Adipocyte (in vitro differentiated cells): ENCODE data around the gene SLC7A6OS.

Source experiments
- DNase-seq: peaks from one replicate; pipeline ENCODE4 v3.0.0-alpha.2; 2015; ENCODE audit warnings: low read depth
- H3K27me3 ChIP-seq: replicated peaks from 2 replicates; pipeline ENCODE4 v1.7.0; 2013; ENCODE audit warnings: mild to moderate bottlenecking, low read length, moderate library complexity; ENCODE audit not compliant: control insufficient read depth, insufficient read depth
- H3K36me3 ChIP-seq: 2 replicates; pipeline ENCODE4 v1.7.0; 2013; ENCODE audit warnings: low read length, mild to moderate bottlenecking, moderate library complexity; ENCODE audit not compliant: control insufficient read depth, insufficient read depth, severe bottlenecking
- H3K4me1 ChIP-seq: 2 replicates; pipeline ENCODE4 v1.7.0; 2013; ENCODE audit warnings: mild to moderate bottlenecking, low read length, moderate library complexity; ENCODE audit not compliant: control insufficient read depth, insufficient read depth
- H3K4me3 ChIP-seq: 2 replicates; pipeline ENCODE4 v1.7.0; 2013; ENCODE audit warnings: mild to moderate bottlenecking, low read length, moderate library complexity
- H3K9ac ChIP-seq: 2 replicates; pipeline ENCODE4 v1.7.0; 2013; ENCODE audit warnings: mild to moderate bottlenecking, low read length, moderate library complexity
- H3K9me3 ChIP-seq: 2 replicates; pipeline ENCODE4 v1.7.0; 2013; ENCODE audit warnings: mild to moderate bottlenecking, low read length, moderate library complexity; ENCODE audit not compliant: control insufficient read depth

Gene SLC7A6OS

DNA sequence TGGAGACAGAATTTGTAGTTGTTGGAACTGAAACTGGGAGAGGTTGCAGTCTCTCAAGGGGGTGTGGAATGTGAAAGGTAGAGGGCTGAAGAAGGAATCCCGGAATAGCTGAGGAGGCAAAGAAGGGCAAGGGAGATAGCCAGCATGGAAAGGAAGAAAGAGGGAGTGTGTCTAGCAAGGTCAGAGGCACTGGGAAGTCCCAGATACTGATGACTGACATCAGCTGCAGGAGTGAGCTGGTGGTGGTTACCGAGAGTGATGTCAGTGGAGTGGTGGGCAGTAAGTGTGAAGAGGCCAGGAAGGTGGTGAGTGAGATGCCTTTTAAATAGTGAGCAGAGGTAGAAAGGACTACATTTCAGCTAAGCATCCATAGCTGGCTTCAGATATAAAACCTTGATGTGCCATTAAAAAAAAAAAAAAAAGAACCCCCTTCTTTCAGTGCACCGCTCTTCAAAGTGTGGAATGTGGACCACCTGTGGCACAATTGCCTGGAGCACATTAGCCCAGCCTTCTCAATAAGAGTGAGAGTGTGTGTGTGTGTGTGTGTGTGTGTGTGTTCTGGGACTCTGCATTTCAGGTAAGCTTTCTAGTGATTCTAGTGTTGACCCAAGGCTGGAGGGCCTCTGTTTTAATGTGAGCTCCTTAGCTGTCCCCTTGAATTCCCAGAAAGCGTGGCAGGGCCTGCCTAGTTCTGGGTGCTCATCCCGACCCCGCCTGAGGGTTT, 8.6 kb upstream of the SLC7A6OS start:
- Histone ChIP-seq H3K4me3 (no peak overlapping the region), H3K36me3 (peaks cover 73% of the 10 kb centered on the region)
- no peak for DNase-seq

DNA sequence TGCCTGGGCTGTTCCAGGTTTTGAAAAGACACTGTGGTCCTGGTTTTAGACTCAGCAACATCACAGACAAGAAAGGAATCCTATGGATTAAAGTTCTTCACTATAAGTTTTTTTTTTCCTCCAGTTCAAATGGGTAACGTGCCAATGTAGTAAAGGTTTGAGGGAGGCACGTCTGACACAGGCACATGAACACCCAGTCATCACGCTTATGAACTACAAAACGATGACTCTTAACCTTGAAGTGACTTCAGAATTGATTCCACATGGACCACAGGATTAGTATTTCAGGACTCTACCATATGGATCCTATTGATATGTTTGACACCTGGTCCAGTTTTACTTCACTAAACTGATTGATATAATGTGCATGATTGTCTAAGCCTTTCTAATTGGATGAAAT, 2.4 kb upstream of the SLC7A6OS start:
- DNase-seq, result no peak
- H3K36me3 ChIP-seq, result peaks cover 26% of the 10 kb centered on the region

More for the DNA sequence above, 8.6 kb upstream of the SLC7A6OS start:
- Histone ChIP-seq H3K27me3 (no peaks in the 10 kb centered on the region), H3K4me1 (no peaks in the 10 kb centered on the region), H3K9me3 (no peaks in the 10 kb centered on the region), H3K9ac (no peak overlapping the region)

GRCh38 chr16:68310437-68310773, 341 bp downstream of the SLC7A6OS start:
- Histone ChIP-seq H3K4me3 (peak overlapping the region; percentile 94), H3K36me3 (peaks cover 19% of the 10 kb centered on the region), H3K4me1 (peaks cover 15% of the 10 kb centered on the region), H3K9ac (peak overlapping the region; percentile 94), H3K27me3 (no peaks in the 10 kb centered on the region), H3K9me3 (no peaks in the 10 kb centered on the region)
- peak; percentile 69 for DNase-seq

More for the DNA sequence above, 2.4 kb upstream of the SLC7A6OS start:
- Histone ChIP-seq H3K4me3 (no peak overlapping the region), H3K9ac (no peak overlapping the region), H3K4me1 (peaks cover 15% of the 10 kb centered on the region), H3K9me3 (no peaks in the 10 kb centered on the region), H3K27me3 (no peaks in the 10 kb centered on the region)

DNA sequence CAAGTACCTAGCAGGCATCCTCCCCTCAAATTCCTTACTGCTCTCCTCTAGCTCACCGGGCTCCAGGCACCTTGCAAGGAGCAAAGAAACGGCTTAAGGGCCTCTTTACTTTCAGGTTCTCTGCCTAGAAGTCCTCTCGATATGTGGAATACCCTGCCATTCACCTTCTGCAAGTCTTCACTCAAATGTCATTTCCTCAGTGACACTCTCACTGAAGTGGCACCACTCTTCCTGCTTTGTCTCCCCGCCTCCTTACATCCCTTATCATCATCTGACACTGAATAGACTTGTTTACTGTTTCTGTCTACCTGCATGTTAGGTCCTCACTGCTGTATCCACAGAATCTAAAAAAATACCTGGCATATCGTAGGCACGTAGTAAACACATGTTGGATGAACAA, 947 bp downstream of the SLC7A6OS start:
- no peak for DNase-seq

DNA sequence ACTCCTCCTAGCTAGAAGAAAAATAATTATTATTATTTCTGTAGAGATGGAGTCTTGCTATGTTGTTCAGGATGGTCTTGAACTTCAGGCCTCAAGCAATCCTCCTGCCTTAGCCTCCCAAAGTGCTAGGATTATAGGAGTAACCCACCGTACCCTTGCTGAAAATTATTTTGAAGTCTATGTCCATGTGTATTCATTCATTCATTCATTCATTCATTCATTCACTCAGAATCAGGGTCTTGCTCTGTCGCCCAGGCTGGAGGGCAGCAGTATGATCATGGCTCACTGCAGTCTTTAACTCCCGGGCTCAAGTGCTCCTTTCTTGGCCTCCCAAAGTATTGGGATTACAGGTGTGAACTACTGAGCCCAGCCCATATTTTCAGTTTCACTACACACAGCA, 4.1 kb downstream of the SLC7A6OS start:
- H3K9me3 ChIP-seq, result no peaks in the 10 kb centered on the region
- H3K9ac ChIP-seq, result no peak overlapping the region

More for the DNA sequence above, 947 bp downstream of the SLC7A6OS start:
- no peaks in the 10 kb centered on the region for H3K9me3 ChIP-seq
- peak overlapping the region; percentile 94 for H3K9ac ChIP-seq
- H3K27me3 ChIP-seq, result no peaks in the 10 kb centered on the region
- H3K4me3 ChIP-seq, result peak overlapping the region; percentile 94
- peaks cover 20% of the 10 kb centered on the region for H3K36me3 ChIP-seq
- peaks cover 15% of the 10 kb centered on the region for H3K4me1 ChIP-seq

DNA sequence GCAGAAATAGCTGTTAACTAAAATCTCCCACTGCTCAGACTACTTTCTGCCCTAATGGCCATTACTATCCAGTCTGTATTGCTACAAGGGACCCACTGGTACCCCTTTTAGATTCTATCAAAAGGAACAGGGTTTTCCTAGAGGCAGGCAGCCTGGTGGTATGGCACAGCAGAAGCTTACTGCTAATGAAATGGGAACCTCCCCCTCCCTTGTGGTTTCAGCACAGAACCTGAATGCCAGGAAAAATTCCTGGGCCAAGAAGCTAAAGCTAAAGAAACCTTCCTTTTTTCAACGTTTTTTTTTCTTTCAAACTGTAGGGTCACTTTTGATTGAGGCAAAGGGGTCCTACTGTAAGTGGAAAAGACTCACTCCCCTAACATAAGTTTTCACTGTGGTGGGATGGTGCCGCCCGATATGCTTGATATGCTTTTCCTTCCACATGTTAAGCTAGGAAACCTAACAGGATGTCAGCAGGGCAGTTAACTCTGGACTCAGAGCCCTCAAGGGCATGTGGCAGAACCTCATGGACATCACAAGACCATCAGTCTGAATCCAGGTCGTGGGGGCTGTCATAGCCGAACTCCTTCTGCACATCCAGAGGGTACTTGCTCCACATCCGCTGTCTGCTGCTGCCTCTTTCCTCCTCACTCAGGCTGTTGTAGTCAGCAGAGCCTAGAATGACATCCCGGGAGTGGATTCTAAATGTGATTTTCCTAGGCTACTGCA, 9.8 kb downstream of the SLC7A6OS start:
- Histone ChIP-seq H3K9ac (peak overlapping the region; percentile 41), H3K27me3 (no peaks in the 10 kb centered on the region), H3K4me3 (no peak overlapping the region), H3K9me3 (no peaks in the 10 kb centered on the region), H3K36me3 (peaks cover 84% of the 10 kb centered on the region), H3K4me1 (peaks cover 52% of the 10 kb centered on the region)
- peak; percentile 27 for DNase-seq

More for the DNA sequence above, 4.1 kb downstream of the SLC7A6OS start:
- DNase-seq, result no peak
- no peak overlapping the region for H3K4me3 ChIP-seq
- no peaks in the 10 kb centered on the region for H3K27me3 ChIP-seq
- peaks cover 42% of the 10 kb centered on the region for H3K36me3 ChIP-seq
- H3K4me1 ChIP-seq, result peaks cover 13% of the 10 kb centered on the region

GRCh38 chr16:68299571-68300453, 10.9 kb downstream of the SLC7A6OS start:
- Histone ChIP-seq H3K36me3 (peaks cover 89% of the 10 kb centered on the region), H3K27me3 (no peaks in the 10 kb centered on the region), H3K9ac (peak overlapping the region; percentile 41), H3K4me3 (no peak overlapping the region), H3K9me3 (no peaks in the 10 kb centered on the region), H3K4me1 (peaks cover 52% of the 10 kb centered on the region)
- DNase-seq, result no peak

DNA sequence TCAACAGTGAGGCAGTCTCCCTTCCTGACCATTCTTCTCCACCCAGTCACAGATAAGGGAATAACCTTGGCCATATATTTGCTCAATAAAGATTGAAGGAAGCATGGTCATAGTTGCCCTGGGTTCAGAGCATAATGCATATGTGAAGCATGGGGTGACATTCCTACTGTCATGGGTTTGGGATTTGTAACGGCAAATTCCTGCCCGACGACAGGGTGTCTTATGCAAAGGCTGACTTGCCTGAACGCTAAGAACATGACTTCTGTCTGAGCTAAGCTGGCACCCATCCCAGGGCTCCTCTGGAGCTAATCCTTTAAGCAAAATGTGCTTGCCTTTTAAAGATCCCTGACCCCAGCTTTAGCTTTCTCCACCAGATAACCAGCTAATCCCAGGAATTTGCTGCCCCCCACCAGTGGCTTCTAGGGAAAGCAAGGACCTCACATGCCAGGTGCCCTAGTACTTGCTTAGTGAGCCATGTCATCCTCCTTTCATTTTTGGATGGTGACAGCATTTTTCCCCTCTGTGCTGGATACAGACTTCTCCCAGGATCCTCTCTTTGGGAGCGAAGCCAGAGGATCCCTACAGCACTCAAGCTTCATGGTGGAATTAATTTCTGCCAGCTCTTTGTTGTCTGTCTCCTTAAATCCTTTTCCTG, 11.7 kb downstream of the SLC7A6OS start:
- H3K9me3 ChIP-seq, result no peaks in the 10 kb centered on the region
- H3K4me3 ChIP-seq, result no peak overlapping the region
- peaks cover 94% of the 10 kb centered on the region for H3K36me3 ChIP-seq
- peak overlapping the region; percentile 41 for H3K9ac ChIP-seq
- DNase-seq, result peak; percentile 80
- peaks cover 52% of the 10 kb centered on the region for H3K4me1 ChIP-seq
- H3K27me3 ChIP-seq, result no peaks in the 10 kb centered on the region

DNA sequence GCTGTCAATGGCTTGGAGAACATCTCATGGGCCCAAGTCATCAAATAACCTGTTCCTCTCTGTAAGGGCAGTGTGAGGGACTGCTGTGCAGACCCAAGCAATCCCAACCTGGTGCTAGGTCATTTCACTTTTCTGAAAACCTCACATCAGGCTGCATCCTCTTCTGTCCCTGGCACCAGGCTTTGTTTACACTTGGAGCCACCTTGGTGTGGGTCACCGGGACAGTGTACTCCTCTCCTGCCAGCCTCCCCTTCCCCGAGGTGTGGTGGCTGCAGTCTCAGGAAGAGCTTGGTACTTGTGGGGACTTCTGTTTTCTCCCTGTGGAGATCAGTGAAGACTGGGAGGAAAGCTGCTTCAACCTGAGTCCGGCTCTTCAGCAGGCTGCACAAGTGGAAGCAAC, 12.4 kb downstream of the SLC7A6OS start:
- Histone ChIP-seq H3K9me3 (no peaks in the 10 kb centered on the region), H3K36me3 (peaks cover 93% of the 10 kb centered on the region), H3K4me3 (no peak overlapping the region), H3K27me3 (no peaks in the 10 kb centered on the region), H3K9ac (peak overlapping the region; percentile 41), H3K4me1 (peaks cover 52% of the 10 kb centered on the region)
- DNase-seq, result no peak

GRCh38 chr16:68297908-68298307, 12.8 kb downstream of the SLC7A6OS start:
- H3K9ac ChIP-seq, result peak overlapping the region; percentile 41
- peaks cover 53% of the 10 kb centered on the region for H3K4me1 ChIP-seq
- DNase-seq, result no peak
- H3K4me3 ChIP-seq, result no peak overlapping the region
- H3K9me3 ChIP-seq, result no peaks in the 10 kb centered on the region
- H3K27me3 ChIP-seq, result no peaks in the 10 kb centered on the region
- H3K36me3 ChIP-seq, result peaks cover 96% of the 10 kb centered on the region
